Measurements from ENCODE around the gene HSBP1. TPM values are rescaled to one million over a fixed set of nuclear protein-coding genes. Genes with fewer than 3 reads are reported as not detected.

The HSBP1 gene
- total RNA-seq, 2 donors from 2014 or later, result 10.7 to 30.5 TPM

GRCh38 chr16:83771306-83771942 lies 36.4 kb upstream of the HSBP1 start:
- no peaks in the 10 kb centered on the region for H3K36me3 ChIP-seq
- no peaks in the 10 kb centered on the region for H3K9me3 ChIP-seq
- H3K27me3 ChIP-seq, result no peaks in the 10 kb centered on the region
- DNase-seq (ENCODE audit: low spot score), result peak; percentile 65
- peaks cover 0 to 25% of the 10 kb centered on the region in 2 donors for H3K4me1 ChIP-seq
- no peak for TF ChIP-seq CTCF (IDR thresholded peaks at IDR 0.05)
- no peak overlapping the region for H3K27ac ChIP-seq
- no peak overlapping the region for H3K4me3 ChIP-seq

GRCh38 chr16:83772806-83773205 lies 35.0 kb upstream of the HSBP1 start:
- peaks cover 0 to 25% of the 10 kb centered on the region in 2 donors for H3K4me1 ChIP-seq
- no peak for DNase-seq (ENCODE audit: low spot score)
- no peaks in the 10 kb centered on the region for H3K36me3 ChIP-seq
- H3K9me3 ChIP-seq, result no peaks in the 10 kb centered on the region
- H3K4me3 ChIP-seq, result no peak overlapping the region
- H3K27ac ChIP-seq, result no peak overlapping the region
- H3K27me3 ChIP-seq, result no peaks in the 10 kb centered on the region
- no peak for TF ChIP-seq CTCF (IDR thresholded peaks at IDR 0.05)

- no peak for TF ChIP-seq CTCF (IDR thresholded peaks at IDR 0.05)
Observed at GRCh38 chr16:83774066-83774465, 33.7 kb upstream of the HSBP1 start.

GRCh38 chr16:83776944-83777343 lies 30.8 kb upstream of the HSBP1 start:
- H3K27ac ChIP-seq, result no peak overlapping the region
- H3K9me3 ChIP-seq, result no peaks in the 10 kb centered on the region
- DNase-seq (ENCODE audit: low spot score), result no peak
- no peaks in the 10 kb centered on the region for H3K36me3 ChIP-seq
- no peak overlapping the region for H3K4me3 ChIP-seq
- no peak for TF ChIP-seq CTCF (IDR thresholded peaks at IDR 0.05)
- H3K4me1 ChIP-seq, result peaks cover 0 to 21% of the 10 kb centered on the region in 2 donors
- no peaks in the 10 kb centered on the region for H3K27me3 ChIP-seq

More at GRCh38 chr16:83774066-83774465, 33.7 kb upstream of the HSBP1 start:
- DNase-seq (ENCODE audit: low spot score), result no peak
- Histone ChIP-seq H3K9me3 (no peaks in the 10 kb centered on the region), H3K36me3 (no peaks in the 10 kb centered on the region), H3K4me1 (peaks cover 0 to 27% of the 10 kb centered on the region in 2 donors), H3K4me3 (no peak overlapping the region), H3K27me3 (no peaks in the 10 kb centered on the region), H3K27ac (no peak overlapping the region)

GRCh38 chr16:83779886-83780285 lies 27.9 kb upstream of the HSBP1 start:
- TF ChIP-seq CTCF (IDR thresholded peaks at IDR 0.05), result no peak
- Histone ChIP-seq H3K27me3 (no peaks in the 10 kb centered on the region), H3K4me3 (no peak overlapping the region), H3K36me3 (peaks cover 3% of the 10 kb centered on the region), H3K27ac (no peak overlapping the region), H3K9me3 (no peaks in the 10 kb centered on the region), H3K4me1 (peaks cover 0 to 21% of the 10 kb centered on the region in 2 donors)
- DNase-seq (ENCODE audit: low spot score), result no peak

- DNase-seq (ENCODE audit: low spot score), result no peak
- Histone ChIP-seq H3K4me3 (no peak overlapping the region), H3K27ac (no peak overlapping the region), H3K27me3 (no peaks in the 10 kb centered on the region), H3K9me3 (no peaks in the 10 kb centered on the region), H3K36me3 (peaks cover 3% of the 10 kb centered on the region), H3K4me1 (peaks cover 0 to 2% of the 10 kb centered on the region in 2 donors)
- no peak for TF ChIP-seq CTCF (IDR thresholded peaks at IDR 0.05)
Observed at GRCh38 chr16:83785455-83785854, 22.3 kb upstream of the HSBP1 start.

All from right atrium auricular region (tissue), 2 donors.